HFFc6 (cell line): ENCODE results near the gene PDE4D. TPM values are rescaled to one million over a fixed set of nuclear protein-coding genes. Genes with fewer than 3 reads are reported as not detected.
A peak's percentile ranks its signal among the peaks of the same experiment; 100 is the strongest.

Experiments
- DNase-seq: peaks from one replicate; pipeline ENCODE4 v3.0.0-alpha.2; 2018
- H3K27ac Mint-ChIP-seq: 2 replicates; pipeline ENCODE4 v1.8.0; 2020; ENCODE audit warnings: mild to moderate bottlenecking, mixed read lengths
- H3K27me3 Mint-ChIP-seq: 2 replicates; pipeline ENCODE4 v1.8.0; 2021; ENCODE audit warnings: mild to moderate bottlenecking, moderate library complexity, mixed read lengths; ENCODE audit not compliant: insufficient read depth
- H3K36me3 Mint-ChIP-seq: 2 replicates; pipeline ENCODE4 v1.8.0; 2021; ENCODE audit warnings: low read depth, mixed read lengths
- H3K4me1 Mint-ChIP-seq: 2 replicates; pipeline ENCODE4 v1.8.0; 2020; ENCODE audit warnings: low read depth, mixed read lengths
- H3K4me3 Mint-ChIP-seq: 2 replicates; pipeline ENCODE4 v1.8.0; 2020; ENCODE audit warnings: mild to moderate bottlenecking, moderate library complexity, mixed read lengths
- H3K9me3 Mint-ChIP-seq: 2 replicates; pipeline ENCODE4 v1.8.0; 2020; ENCODE audit warnings: mild to moderate bottlenecking, mixed read lengths
- CTCF ChIP-seq: fragments of 200-600 bp; sonication (generic); IDR thresholded peaks from 2 replicates; pipeline ENCODE4 v1.5.0; 2021; ENCODE audit warnings: antibody characterized with exemption, mild to moderate bottlenecking
- total RNA-seq, 6 experiments: library from RNA; stranded (reverse); fragmentation: NEBNext Ultra II Directional; extraction: Animal tissue kit (Norgen Biotek cat#: 25700); gene quantifications; 2 replicates in 1 of 6; 3 replicates in 5 of 6; pipeline ENCODE4 v1.2.3, GENCODE V29; 2021

PDE4D gene
- total RNA-seq, 6 experiments from 2014 or later: 1.8 to 7.3 (median 6.2) TPM

GRCh38 chr5:59816654-59817300, 76.7 kb downstream of the PDE4D start:
- Mint-ChIP-seq H3K9me3 (no peaks in the 10 kb centered on the region), H3K27ac (no peak overlapping the region), H3K36me3 (no peaks in the 10 kb centered on the region), H3K27me3 (peaks cover 7% of the 10 kb centered on the region), H3K4me3 (no peak overlapping the region), H3K4me1 (peaks cover 5% of the 10 kb centered on the region; the same call in 1 of the 2 replicates)
- TF ChIP-seq CTCF: no peak
- DNase-seq: no peak

- Mint-ChIP-seq H3K9me3 (no peaks in the 10 kb centered on the region), H3K36me3 (no peaks in the 10 kb centered on the region), H3K4me3 (no peak overlapping the region), H3K4me1 (peaks cover 13% of the 10 kb centered on the region), H3K27ac (no peak overlapping the region), H3K27me3 (peaks cover 14% of the 10 kb centered on the region)
- TF ChIP-seq CTCF: no peak
- no peak for DNase-seq
Measured at GRCh38 chr5:59814537-59814872, 79.0 kb downstream of the PDE4D start.

GRCh38 chr5:59813761-59814536, 79.6 kb downstream of the PDE4D start:
- H3K4me3 Mint-ChIP-seq: no peak overlapping the region
- H3K27ac Mint-ChIP-seq: no peak overlapping the region
- H3K9me3 Mint-ChIP-seq: no peaks in the 10 kb centered on the region
- TF ChIP-seq CTCF: peak; percentile 89
- H3K27me3 Mint-ChIP-seq: peaks cover 14% of the 10 kb centered on the region
- peak; percentile 58 for DNase-seq
- H3K36me3 Mint-ChIP-seq: no peaks in the 10 kb centered on the region
- peaks cover 13% of the 10 kb centered on the region for H3K4me1 Mint-ChIP-seq

- Mint-ChIP-seq H3K9me3 (no peaks in the 10 kb centered on the region), H3K4me1 (peaks cover 13% of the 10 kb centered on the region), H3K4me3 (peak overlapping the region; percentile 76), H3K27me3 (peaks cover 21% of the 10 kb centered on the region), H3K36me3 (no peaks in the 10 kb centered on the region), H3K27ac (no peak overlapping the region)
- TF ChIP-seq CTCF: peak; percentile 97
- peak; percentile 44 for DNase-seq
Measured at GRCh38 chr5:59810041-59810440, 83.5 kb downstream of the PDE4D start.

- peaks cover 9% of the 10 kb centered on the region for H3K4me1 Mint-ChIP-seq
- no peaks in the 10 kb centered on the region for H3K9me3 Mint-ChIP-seq
- no peak overlapping the region for H3K4me3 Mint-ChIP-seq
- no peak for TF ChIP-seq CTCF
- H3K36me3 Mint-ChIP-seq: no peaks in the 10 kb centered on the region
- H3K27me3 Mint-ChIP-seq: peaks cover 29% of the 10 kb centered on the region
- no peak for DNase-seq
- no peak overlapping the region for H3K27ac Mint-ChIP-seq
Measured at GRCh38 chr5:59807806-59808205, 85.7 kb downstream of the PDE4D start.
